Measurements from ENCODE around the gene HELB. TPM values are rescaled to one million over a fixed set of nuclear protein-coding genes. Genes with fewer than 3 reads are reported as not detected.

The HELB gene
- total and polyA plus RNA-seq, 4 donors: 0.18 to 8.0 (median 2.9) TPM

Other genes starting within 250 kb of the HELB start
- gene LLPH, start 171.7 kb upstream of the HELB start, total RNA-seq: 1 to 10 TPM; 2.6 to 3.0 TPM
- gene LLPH, start 171.7 kb upstream of the HELB start, polyA plus RNA-seq: 10 to 100 TPM; 10.1 to 18.1 TPM
- gene TMBIM4, start 132.5 kb upstream of the HELB start, total RNA-seq: 10 to 100 TPM; 58.6 to 63.1 TPM
- gene TMBIM4, start 132.5 kb upstream of the HELB start, polyA plus RNA-seq: 100 to 1,000 TPM; 140 to 154 TPM
- gene IRAK3, start 113.3 kb upstream of the HELB start, total RNA-seq: 1 to 10 TPM; 5.6 to 8.6 TPM
- 1 to 10 TPM; 1.1 to 1.3 TPM for gene IRAK3, start 113.3 kb upstream of the HELB start, polyA plus RNA-seq